Left renal pelvis (tissue), 4 donors: ENCODE data around the gene TMCO4. TPM values are rescaled to one million over a fixed set of nuclear protein-coding genes. Genes with fewer than 3 reads are reported as not detected.
A peak's percentile ranks its signal among the peaks of the same experiment; 100 is the strongest.

Experiments
- DNase-seq, 4 donors: peaks; one replicate each; pipeline ENCODE4 v3.0.0-alpha.2; 2013; ENCODE audit warnings: low read depth in 4 of 4, low spot score in 3 of 4
- polyA plus RNA-seq, 4 donors: library from polyadenylated mRNA; unstranded; fragments of 120-200 nt; gene quantifications; one replicate each; pipeline ENCODE4 v1.2.1, GENCODE V29; 2013; ENCODE audit not compliant: insufficient read length in 4 of 4

TMCO4 gene
- polyA plus RNA-seq, 4 donors, result 5.2 to 23.8 (median 16.1) TPM

- no peak for DNase-seq
These were observed 109.9 kb downstream of the TMCO4 start for GRCh38 chr1:19689856-19690255.

GRCh38 chr1:19689085-19689757 lies 110.5 kb downstream of the TMCO4 start:
- DNase-seq, result no peak

- no peak for DNase-seq
These were observed 111.5 kb downstream of the TMCO4 start for GRCh38 chr1:19688041-19688842.

GRCh38 chr1:19687414-19687813 lies 112.3 kb downstream of the TMCO4 start:
- no peak for DNase-seq

- no peak for DNase-seq
These were observed 113.7 kb downstream of the TMCO4 start for GRCh38 chr1:19685994-19686393.

- no peak for DNase-seq
These were observed 115.0 kb downstream of the TMCO4 start for GRCh38 chr1:19684677-19685076.

GRCh38 chr1:19683351-19683750 lies 116.4 kb downstream of the TMCO4 start:
- DNase-seq, result no peak

- no peak for DNase-seq
These were observed 116.8 kb downstream of the TMCO4 start for GRCh38 chr1:19682901-19683300.

- DNase-seq, result no peak
These were observed 117.5 kb downstream of the TMCO4 start for GRCh38 chr1:19682257-19682656.

- DNase-seq, result no peak
These were observed 119.1 kb downstream of the TMCO4 start for GRCh38 chr1:19680644-19681043.

GRCh38 chr1:19679691-19680090 lies 120.0 kb downstream of the TMCO4 start:
- no peak for DNase-seq

GRCh38 chr1:19678931-19679453 lies 120.7 kb downstream of the TMCO4 start:
- DNase-seq, result no peak

- DNase-seq, result no peak
These were observed 121.2 kb downstream of the TMCO4 start for GRCh38 chr1:19678493-19678892.

- peak in 3 of 4 donors; percentile 49 to 65 (median 55) for DNase-seq
These were observed 123.2 kb downstream of the TMCO4 start for GRCh38 chr1:19676438-19676922.

- no peak for DNase-seq
These were observed 123.9 kb downstream of the TMCO4 start for GRCh38 chr1:19675797-19676196.

- DNase-seq, result no peak
These were observed 127.5 kb downstream of the TMCO4 start for GRCh38 chr1:19672237-19672636.

- DNase-seq, result no peak
These were observed 128.9 kb downstream of the TMCO4 start for GRCh38 chr1:19670787-19671186.

GRCh38 chr1:19668888-19669287 lies 130.8 kb downstream of the TMCO4 start:
- no peak for DNase-seq

GRCh38 chr1:19665496-19666465 lies 133.9 kb downstream of the TMCO4 start:
- DNase-seq, result no peak

- DNase-seq, result no peak
These were observed 134.6 kb downstream of the TMCO4 start for GRCh38 chr1:19665186-19665495.
